Urothelium cell line (cell line): ENCODE data around the gene HLA-DPA1.
A peak's percentile ranks its signal among the peaks of the same experiment; 100 is the strongest.
"Not testable (repeated sequence)": the region's sequence is repeated elsewhere in the genome, so short reads cannot be mapped to it uniquely, and the experiment has no call there.

Experiments
- DNase-seq: peaks from one replicate; pipeline ENCODE4 v3.0.0; 2011; ENCODE audit warnings: low spot score, mixed read lengths
- FAIRE-seq: peaks from 2 replicates; lab custom pipeline; 2011; peaks lifted over from hg19 to GRCh38; lab: Jason Lieb, UNC

HLA-DPA1 gene

DNA sequence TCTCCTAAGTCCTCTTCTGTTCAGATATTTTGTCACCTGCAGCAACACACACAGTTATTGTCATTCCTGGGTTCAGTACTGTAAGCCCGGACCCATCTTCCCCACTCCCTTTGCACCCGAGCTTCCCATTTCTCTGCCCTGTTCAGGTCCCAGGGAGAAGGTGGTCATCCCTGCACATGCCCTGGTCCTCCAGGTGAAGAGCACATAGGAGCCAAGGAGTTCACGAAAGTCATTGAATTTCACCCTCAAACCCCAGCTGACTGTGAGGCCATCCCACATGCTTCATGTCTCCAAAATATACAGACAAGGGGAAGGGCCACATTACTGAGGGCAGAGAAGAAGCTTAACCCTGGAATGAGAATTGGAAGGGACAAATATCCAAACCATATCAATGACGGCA is 8.1 kb downstream of the HLA-DPA1 start:
- DNase-seq (no peak), FAIRE-seq (no peak)

DNA sequence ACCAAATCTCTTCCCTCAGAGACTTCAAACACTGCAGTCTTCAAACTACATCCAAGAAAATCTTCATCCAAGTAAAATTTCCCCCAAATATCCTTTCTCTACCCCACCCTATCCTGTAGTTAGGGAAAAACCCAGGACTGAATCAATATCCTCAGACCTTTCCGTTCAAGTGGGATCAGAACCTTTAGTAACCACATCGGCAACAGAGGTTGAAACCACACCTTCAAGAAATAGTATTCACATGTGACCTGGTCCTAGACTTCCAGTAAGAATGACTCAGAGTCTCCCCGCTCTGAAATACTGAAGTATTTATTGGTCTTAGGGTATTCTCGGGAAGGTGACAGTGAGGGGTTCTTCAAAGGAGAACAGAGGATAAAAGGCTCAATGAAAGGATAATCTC is 8.7 kb downstream of the HLA-DPA1 start:
- FAIRE-seq (no peak), DNase-seq (no peak)

DNA sequence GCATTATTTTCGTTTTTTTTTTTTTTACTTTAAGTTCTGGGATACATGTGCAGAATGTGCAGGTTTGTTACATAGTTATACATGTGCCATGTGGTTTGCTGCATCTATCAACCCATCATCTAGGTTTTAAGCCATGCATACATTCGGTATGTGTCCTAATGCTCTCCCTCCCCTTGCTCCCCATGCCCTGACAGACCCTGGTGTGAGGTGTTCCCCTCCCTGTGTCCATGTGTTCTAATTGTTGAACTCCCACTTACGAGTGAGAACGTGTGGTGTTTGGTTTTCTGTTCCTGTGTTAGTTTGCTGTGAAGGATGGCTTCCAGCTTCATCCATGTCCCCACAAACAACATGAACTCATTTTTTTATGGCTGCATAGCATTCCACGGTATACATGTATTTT is 10.0 kb downstream of the HLA-DPA1 start:
- FAIRE-seq, DNase-seq: not testable (repeated sequence)

DNA sequence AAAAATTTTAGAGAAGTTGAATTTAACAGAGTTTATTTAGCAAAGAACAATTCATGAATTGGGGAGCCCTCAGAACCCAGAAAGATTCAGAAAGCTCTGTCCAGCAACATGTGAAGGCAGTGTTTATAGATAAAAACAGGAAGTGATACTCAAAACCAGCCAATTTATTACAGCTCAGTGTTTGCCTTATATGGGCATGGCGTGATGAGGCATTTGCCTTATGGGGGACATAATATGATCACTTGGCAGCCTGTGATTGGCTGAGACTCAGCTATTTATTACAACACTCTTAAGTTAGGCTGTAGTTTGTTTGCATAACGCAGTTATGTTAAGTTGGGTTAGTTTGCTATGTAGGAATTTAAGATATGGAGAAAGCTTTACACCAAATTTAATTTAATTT is 11.5 kb downstream of the HLA-DPA1 start:
- no peak for FAIRE-seq
- no peak for DNase-seq

DNA sequence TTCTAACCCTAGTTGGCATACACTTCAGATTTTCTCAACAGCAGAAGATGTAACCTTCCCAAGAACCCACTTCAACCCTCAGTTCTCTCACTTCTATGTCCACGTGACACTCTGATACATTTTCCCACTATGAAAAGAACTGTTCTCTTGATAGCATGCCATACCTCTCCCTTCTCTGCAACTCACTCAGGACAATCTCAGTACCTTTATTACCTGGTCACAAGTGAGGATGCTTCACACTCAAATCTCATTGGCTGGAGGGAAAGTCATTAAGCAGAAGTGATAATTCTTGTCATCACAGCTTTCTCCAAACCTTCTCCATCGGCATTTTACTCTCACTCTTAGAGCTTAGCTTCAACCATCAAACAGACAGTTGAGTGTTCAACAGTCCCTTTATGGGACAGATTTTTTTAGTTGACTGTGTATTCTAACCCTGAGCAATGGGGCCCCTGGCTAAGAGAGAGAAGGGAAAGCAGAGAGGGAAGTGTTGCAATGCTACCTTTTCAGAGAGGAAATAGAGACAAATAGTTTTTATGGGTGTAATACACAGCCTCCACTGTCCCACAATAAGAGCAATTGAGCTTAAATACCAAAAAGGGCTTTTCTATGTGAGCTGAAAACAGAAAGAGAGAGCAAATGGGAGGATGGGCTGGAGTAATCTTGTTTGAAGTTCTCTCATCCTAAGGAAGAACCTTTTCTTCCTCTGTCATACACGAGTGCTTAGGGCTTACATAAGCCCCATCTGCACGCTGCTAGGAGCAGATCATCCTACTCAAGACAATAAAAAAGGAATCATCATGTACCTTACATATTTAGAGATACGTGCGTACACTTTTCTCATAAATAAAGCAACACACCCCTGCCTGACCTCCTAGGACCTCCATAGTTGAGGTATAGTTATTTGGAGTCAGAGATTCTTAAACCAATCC is 16.0 kb downstream of the HLA-DPA1 start:
- FAIRE-seq (no peak), DNase-seq (no peak)

DNA sequence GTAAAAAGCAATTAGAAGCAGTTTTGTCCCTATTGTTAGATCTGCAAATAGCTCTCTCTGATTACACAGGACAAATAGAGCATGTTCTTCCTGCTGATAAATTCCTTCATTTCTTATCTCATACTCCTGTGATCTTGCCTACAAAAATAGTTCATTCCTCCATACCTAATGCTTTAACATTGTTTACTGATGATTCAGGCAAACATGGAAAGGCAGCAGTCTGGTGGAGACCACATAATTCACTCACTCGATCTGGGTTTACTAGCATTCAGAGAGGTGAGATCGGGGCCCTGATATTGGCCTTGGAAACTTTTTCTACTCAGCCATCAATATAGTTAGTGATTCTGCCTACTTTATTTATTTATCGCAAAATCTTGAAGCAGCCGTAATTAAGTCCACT is 20.2 kb downstream of the HLA-DPA1 start:
- FAIRE-seq (no peak), DNase-seq (no peak)

DNA sequence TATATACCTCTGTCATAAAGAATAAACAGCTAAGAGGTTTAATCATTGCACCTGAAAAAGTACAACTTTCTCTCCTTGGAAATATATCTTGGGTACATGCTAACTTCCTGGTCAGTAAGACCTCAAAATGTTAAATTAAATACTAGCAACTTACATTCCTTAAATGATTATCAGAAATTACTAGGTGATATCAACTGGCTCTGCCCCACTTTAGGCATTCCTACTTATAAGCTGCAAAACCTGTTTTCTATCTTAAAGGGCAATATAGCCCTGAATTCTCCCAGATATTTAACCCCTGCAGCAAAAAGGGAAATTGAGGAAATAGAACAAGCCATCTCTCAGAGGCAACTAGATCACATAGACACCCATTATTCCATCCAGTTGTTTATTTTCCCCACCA is 20.8 kb downstream of the HLA-DPA1 start:
- DNase-seq, result no peak
- no peak for FAIRE-seq

DNA sequence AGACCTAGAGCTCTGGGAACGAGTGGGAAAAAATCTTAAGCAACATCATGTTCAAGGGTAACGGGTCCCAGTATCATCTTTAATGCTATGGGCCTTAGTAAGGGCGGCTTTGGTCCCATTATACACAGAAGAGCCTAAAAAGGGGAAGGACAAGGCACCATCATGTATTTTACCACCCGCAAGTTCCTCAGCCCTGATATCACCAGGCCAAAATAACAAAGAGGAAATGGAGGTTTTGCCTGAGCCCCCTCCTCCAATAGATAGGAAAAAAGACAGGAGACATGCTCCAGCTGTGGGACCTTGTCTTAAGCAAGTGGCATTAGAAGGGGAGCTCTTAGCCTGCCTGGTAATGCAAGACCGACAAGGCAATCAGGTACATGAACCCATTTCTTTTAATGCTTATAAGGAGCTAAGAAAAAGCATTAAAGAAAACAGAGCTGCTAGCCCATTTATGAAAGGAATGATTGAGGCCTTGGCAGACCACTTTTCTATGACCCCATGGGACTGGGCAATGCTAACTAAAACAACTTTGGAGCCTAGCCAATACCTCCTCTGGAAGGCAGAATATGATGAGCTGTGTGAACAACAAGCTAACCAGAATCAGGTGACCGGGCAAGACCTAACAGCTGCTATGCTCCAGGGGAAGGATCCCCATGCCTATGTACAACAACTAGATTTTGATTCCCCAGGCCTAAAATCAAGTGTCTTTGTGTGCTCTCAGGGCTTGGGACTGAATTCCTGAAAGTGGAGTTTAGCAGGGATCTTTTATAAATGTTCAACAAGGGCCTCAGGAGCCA is 23.2 kb downstream of the HLA-DPA1 start:
- no peak for FAIRE-seq

DNA sequence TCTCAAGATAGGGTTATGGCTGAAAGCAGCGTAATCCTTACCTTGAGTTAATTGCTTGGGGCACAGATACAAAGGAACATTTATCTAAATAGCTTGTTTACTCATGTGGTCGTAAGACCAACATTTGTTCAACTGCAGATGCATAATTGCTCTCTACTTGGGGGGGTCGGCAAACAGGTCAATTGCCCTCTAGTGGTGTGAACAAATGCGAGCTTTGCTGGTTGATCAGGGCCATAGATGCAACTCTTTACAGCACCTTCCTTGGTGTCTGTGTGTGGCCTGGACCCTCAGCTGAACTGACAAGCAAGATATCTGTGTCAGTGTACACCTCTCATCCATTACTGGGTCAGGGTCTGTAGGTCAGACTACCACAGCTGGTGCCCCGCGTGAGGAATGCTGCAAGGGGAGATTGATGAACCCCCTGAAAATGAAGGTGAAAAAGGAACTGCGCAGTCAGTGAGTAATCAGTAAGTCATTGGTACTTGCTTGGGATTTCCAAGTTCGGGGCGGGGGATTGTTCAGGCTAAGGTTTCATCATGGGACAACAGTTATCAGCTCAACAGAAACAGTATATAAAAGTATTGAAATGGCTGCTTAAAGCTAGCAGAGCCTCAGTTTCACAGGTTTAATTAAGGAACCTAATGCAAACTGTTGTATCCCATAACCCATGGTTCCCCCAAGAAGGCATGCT is 24.0 kb downstream of the HLA-DPA1 start:
- DNase-seq (no peak), FAIRE-seq (no peak)

More for the DNA sequence above, 23.2 kb downstream of the HLA-DPA1 start:
- no peak for DNase-seq

DNA sequence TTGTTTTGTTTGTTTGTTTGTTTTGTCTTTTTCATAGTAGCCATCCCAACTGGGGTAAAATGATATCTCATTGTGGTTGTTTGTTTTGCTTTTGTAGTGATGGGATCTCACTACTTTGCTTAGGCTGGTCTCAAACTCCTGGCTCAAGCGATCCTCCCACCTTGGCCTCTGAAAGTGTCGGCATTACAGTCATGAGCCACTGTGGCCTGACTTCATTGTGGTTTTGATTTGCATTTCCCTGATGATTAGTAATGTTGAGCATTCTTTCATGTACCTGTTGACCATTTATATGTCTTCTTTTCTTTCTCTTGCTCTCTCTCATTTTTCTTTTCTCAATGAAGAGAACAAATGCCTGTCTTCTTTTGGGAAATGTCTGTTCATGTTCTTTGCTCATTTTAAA is 33.3 kb downstream of the HLA-DPA1 start:
- FAIRE-seq (no peak), DNase-seq (no peak)

DNA sequence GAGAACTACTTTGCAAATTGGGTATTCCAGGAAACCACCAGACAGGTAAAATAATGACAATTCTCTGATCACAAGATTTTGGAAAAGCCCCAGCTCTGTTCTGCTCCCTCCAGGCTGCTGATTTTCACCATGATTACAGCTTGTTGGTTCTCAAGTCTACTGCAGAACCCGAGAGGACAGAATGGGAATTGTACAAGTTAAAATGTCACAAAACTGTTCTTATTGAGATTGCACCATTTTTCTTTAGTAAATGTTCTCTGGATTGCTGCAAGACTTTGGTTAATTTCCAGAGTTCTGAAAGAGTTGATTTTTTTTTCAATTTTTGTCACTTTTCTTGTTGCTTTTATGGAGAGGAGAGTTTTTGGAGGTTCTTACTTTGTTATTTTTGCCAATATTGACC is 36.9 kb downstream of the HLA-DPA1 start:
- no peak for FAIRE-seq

DNA sequence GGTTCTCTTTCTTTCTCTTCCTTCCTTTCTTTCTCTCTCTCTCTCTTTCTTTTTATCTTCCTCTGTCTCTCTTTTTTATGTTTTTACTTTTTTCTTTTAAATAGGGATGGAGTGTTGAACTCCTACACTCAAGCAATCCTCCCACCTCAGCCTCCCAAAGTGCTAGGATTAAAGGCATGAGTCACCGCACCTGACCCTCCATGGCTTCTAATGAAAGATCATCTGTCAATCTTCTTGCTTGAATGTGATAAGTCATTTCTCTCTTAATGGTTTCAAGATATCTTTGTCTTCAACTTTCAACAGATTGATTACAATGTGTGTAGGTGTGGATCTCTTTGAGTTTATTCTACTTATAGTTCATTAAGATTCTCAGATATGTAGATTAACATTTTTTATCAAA is 38.9 kb downstream of the HLA-DPA1 start:
- no peak for FAIRE-seq

More for the DNA sequence above, 36.9 kb downstream of the HLA-DPA1 start:
- no peak for DNase-seq

DNA sequence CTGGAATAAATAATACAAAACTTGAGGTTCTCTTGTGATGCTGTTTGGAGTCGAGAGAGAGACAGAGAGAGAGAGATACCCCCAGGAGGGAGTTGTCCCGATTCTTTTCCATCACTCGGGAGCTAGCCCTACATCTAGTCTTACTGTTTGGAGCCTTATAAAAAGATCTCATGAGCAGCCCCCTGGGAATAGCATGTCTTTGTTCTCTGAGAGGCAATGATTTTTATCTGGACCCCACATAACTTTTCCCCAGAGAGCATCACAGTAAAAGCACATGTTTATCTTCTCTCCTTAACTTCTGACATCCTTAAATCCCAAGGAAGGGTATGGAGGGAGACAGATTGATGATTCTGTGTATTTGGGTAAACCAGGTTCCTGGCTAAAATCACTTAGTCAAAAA is 43.2 kb downstream of the HLA-DPA1 start:
- FAIRE-seq, result no peak
- DNase-seq, result no peak

More for the DNA sequence above, 38.9 kb downstream of the HLA-DPA1 start:
- no peak for DNase-seq

DNA sequence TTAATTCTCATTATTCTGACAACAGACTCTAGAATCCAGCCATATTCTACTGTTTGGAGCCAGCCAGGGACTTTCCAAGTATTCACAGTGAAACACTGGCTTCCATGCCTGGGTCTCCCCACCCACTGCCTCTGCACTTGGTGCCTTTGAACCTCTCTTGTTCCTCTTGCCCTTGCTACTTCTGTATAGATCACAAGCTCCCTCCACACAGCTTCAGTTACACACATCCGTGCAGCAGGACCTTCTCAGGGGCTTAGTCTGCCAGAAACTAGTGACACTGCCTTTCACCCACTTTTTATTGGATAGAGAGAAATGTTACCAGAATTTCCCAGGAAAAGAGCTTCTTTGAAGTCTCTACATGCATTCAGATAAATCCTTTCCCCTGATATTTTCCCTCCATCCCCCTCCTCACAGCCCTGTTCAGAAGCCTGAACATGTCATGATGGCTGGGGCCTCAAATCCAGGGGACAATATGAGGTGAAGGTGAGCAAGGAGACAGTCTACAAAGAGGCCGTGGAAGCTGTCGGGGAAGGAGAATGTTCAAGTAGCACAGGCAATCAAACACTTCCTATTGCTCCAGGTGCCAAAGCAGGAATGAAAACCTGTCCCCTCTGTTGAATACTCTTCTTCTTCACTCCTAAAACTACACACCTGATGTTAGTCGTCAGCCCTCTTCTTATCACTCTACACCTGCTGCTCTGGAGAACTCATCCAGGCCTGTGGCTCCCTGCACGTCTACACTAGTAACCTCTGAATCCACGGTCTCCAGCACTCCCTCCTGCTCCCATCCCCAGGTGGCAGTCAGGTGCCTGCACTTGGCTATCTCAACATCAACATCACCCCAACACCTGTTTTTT is 43.9 kb downstream of the HLA-DPA1 start:
- FAIRE-seq, result no peak
- DNase-seq, result no peak

DNA sequence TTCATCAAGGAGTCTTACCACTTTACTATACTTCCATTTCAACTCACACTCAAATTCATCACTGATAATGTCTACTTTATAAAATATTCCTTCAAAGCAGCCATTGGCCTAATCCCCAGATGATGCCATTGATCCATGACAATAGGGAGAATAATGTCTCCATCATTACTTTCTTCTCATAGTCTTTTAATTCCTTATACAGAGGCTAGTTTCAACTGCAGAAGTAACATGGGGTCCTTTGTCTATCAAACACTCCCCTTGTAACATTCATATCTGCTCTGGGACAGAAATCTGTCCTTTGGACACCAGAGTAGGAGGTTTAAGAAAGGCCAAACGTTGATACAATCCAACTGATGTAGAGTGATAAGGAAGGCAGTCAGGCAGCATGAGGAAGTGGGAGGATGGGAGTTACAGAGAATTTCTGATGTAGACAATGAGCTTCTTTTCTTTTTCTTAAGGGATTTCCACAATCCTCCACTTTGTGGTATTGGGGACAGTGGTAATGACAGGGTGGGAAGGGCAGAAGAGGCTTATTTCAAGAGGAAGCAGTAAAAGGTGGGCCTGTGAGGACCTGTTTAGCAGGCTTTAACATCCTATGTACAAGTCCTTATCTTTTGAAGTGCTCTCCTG is 45.1 kb downstream of the HLA-DPA1 start:
- no peak for FAIRE-seq
- DNase-seq, result no peak

DNA sequence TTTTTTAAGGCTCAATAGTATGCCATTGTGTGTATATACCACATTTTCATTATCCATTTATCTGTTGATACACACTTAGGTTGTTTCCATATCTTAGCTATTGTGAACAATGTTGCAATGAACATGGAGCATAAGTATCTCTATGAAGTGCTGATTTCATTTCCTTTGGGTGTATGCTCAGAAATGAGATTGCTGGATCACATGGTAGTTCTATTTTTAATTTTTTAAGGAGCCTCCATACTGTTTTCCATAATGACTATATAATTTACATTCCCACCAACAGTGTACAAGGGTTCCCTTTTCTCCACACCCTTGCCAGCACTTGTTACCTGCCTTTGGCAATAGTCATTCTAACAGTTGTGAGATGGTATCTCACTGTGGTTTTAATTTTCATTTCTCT is 48.9 kb downstream of the HLA-DPA1 start:
- DNase-seq, result no peak
- no peak for FAIRE-seq

DNA sequence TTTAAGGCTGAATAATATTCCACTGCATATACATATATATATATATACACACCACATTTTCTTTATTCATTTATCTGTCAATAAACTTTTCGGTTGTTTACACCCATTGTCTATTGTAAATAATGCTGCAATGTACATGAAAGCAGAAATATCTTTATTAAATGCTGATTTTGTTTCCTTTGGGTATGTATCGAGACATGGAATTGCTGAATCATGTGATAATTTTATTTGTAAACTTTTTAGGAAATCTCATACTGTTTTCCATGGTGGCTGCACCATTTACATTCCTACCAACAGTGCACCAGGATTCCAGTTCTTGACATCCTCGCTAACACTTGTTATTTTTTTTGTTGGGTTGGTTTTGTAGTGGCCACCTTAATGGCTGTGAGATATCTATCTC is 49.9 kb downstream of the HLA-DPA1 start:
- DNase-seq, result no peak
- no peak for FAIRE-seq

DNA sequence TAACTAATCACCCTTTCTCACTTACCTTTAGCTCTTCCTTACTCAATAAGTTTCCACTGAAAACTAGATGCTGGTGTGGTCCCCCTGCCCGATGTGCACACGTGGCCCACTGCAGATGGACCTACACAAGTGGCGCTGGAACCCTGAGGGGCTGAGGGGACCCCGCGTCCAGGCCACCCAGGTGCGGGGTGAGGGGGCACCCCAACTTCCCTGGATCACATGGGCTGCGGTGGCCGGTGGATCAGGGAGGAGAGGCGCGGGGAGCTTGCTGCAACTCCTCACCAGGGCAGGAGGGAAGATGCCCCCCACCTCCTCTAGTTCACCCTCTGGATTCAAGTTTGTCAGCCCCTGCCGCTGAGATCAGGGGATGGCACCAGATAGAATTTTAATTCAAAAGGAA is 51.5 kb downstream of the HLA-DPA1 start:
- no peak for FAIRE-seq
- no peak for DNase-seq

DNA sequence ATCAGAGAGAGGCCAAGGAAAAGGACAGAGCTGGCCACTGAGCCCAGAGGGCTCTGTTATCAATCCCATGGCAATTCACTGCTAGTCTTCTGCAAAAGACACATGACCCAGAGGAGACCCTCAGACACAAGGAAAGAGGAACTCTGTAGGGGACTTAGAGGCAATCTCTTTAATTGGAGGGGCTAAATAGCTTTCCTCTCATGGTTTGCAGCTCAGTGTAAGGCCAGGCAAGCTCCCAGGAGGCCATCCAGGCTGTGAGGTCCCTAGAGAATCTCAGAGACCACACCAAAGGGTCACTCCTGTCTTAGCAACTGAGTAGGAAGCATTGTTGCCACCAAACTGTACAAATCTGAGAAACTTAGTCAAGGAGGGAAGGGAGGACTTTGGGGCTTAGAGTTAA is 54.1 kb downstream of the HLA-DPA1 start:
- FAIRE-seq, result no peak

DNA sequence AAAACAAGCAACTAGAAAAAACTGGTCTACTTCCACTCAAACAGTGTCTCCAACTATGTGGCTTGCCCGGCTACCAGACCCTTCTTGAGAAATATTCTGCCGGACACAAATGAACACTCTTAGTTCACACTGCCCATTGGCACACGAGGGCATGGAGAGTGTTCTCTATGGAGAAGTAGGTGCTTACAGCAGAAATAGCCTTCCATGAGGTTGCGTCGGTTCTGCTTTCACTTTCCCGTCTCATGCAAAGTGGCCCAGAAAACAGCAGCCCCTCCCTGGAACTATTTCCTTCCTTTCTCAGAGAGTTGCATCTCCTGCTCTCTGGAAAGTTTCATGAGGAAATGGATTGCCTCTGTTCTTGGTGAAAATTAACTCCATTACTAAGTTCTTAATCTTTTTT is 54.5 kb downstream of the HLA-DPA1 start:
- FAIRE-seq (no peak), DNase-seq (peak; percentile 39)

More for the DNA sequence above, 54.1 kb downstream of the HLA-DPA1 start:
- no peak for DNase-seq
